IMR-90 (cell line): ENCODE measurements around the gene ASB7.

ENCODE experiments used
- CTCF ChIP-seq: conservative IDR thresholded peaks from 2 replicates; pipeline ENCODE4 v1.5.1; 2012; ENCODE audit warnings: mild to moderate bottlenecking, low read depth, low read length, improper control_type of control experiment
- RAD21 ChIP-seq: IDR thresholded peaks from 2 replicates; pipeline ENCODE4 v1.6.1; 2012; ENCODE audit warnings: low read length, improper control_type of control experiment

- no peak for TF ChIP-seq CTCF
- no peak for TF ChIP-seq RAD21
Observed at GRCh38 chr15:100597862-100598261, 4.5 kb upstream of the ASB7 start.
